SK-N-SH (cell line): Measurements from ENCODE around the gene VPREB1. TPM values are rescaled to one million over a fixed set of nuclear protein-coding genes. Genes with fewer than 3 reads are reported as not detected.

Experiments used
- CTCF ChIA-PET: fragments of 300-600, 350-600 bp; formaldehyde crosslinking; extraction: SDS; loops from one replicate; lab custom pipeline; 2021; lab: Yijun Ruan, JAX
- POLR2A ChIA-PET: fragments of 350-600 bp; sonication (Branson Sonifier 250); formaldehyde crosslinking; extraction: SDS; loops from one replicate; lab custom pipeline; 2020; ENCODE audit warnings: antibody characterized with exemption, inconsistent platforms; lab: Yijun Ruan, JAX
- DNase-seq: peaks from one replicate; pipeline ENCODE4 v3.0.0; 2012
- H2AFZ ChIP-seq: fragments of 200-600 bp; sonication (generic); 2 replicates; pipeline ENCODE4 v1.8.1; 2016; ENCODE audit warnings: antibody characterized with exemption, mild to moderate bottlenecking, low read depth
- H3F3A ChIP-seq: fragments of 200-600 bp; sonication (generic); replicated peaks from 2 replicates; pipeline ENCODE3; 2016; ENCODE audit warnings: antibody characterized with exemption, mild to moderate bottlenecking; ENCODE audit not compliant: insufficient read depth
- H3K27ac ChIP-seq, 2 experiments: fragments of 200-500 bp in 1 of 2; fragments of 200-600 bp in 1 of 2; sonication (Bioruptor generic) in 1 of 2; sonication (generic), shearing (Covaris generic) in 1 of 2; 2 replicates each; pipeline versions ENCODE4 v1.5.1 to v1.6.1; 2014 to 2016; ENCODE audit warnings: low read depth in 2 of 2, inconsistent platforms in 1 of 2, low read length in 1 of 2, mild to moderate bottlenecking in 1 of 2, mixed read lengths in 1 of 2
- H3K27me3 ChIP-seq: fragments of 200-600 bp; sonication (generic), shearing (Covaris generic); 2 replicates; pipeline ENCODE4 v1.6.1; 2016; ENCODE audit warnings: mixed run types; ENCODE audit not compliant: insufficient read depth
- H3K36me3 ChIP-seq, 2 experiments: fragments of 200-500 bp in 1 of 2; fragments of 200-600 bp in 1 of 2; sonication (Bioruptor generic) in 1 of 2; sonication (generic) in 1 of 2; replicated peaks in 1 of 2; 2 replicates each; pipeline versions ENCODE3 to v1.5.1; 2014 to 2016; ENCODE audit warnings: low read length in 1 of 2, mild to moderate bottlenecking in 1 of 2; ENCODE audit not compliant: insufficient read depth in 2 of 2, control insufficient read depth in 1 of 2
- H3K4me1 ChIP-seq, 2 experiments: fragments of 200-500 bp in 1 of 2; fragments of 200-600 bp in 1 of 2; sonication (Bioruptor generic) in 1 of 2; sonication (generic), shearing (Covaris generic) in 1 of 2; 2 replicates each; pipeline versions ENCODE4 v1.5.1 to v1.6.1; 2014 to 2016; ENCODE audit warnings: low read depth in 1 of 2, low read length in 1 of 2, mixed run types in 1 of 2; ENCODE audit not compliant: insufficient read depth in 2 of 2, control insufficient read depth in 1 of 2
- H3K4me2 ChIP-seq: fragments of 200-600 bp; sonication (generic), shearing (Covaris generic); 2 replicates; pipeline ENCODE4 v1.6.1; 2017; ENCODE audit warnings: mixed run types
- H3K4me3 ChIP-seq, 2 experiments: fragments of 200-500 bp in 1 of 2; fragments of 200-600 bp in 1 of 2; sonication (Bioruptor generic) in 1 of 2; sonication (generic), shearing (Covaris generic) in 1 of 2; 2 replicates each; pipeline versions ENCODE4 v1.5.1 to v1.8.1; 2014 to 2016; ENCODE audit warnings: low read depth in 2 of 2, inconsistent platforms in 1 of 2, low read length in 1 of 2, mild to moderate bottlenecking in 1 of 2, mixed read lengths in 1 of 2, moderate library complexity in 1 of 2
- H3K79me2 ChIP-seq: fragments of 200-600 bp; sonication (generic); 2 replicates; pipeline ENCODE4 v1.8.1; 2017; ENCODE audit warnings: mild to moderate bottlenecking; ENCODE audit not compliant: insufficient read depth
- H3K9ac ChIP-seq: fragments of 200-600 bp; sonication (generic); 2 replicates; pipeline ENCODE4 v1.6.1; 2017; ENCODE audit warnings: mixed run types
- H3K9me2 ChIP-seq: fragments of 200-600 bp; sonication (generic); 2 replicates; pipeline ENCODE4 v1.6.1; 2017; ENCODE audit warnings: mixed run types
- H3K9me3 ChIP-seq: fragments of 200-600 bp; sonication (generic); 2 replicates; pipeline ENCODE4 v1.6.1; 2017; ENCODE audit warnings: mixed run types, mild to moderate bottlenecking, moderate library complexity
- H4K20me1 ChIP-seq: fragments of 200-600 bp; sonication (generic); 2 replicates; pipeline ENCODE4 v1.6.1; 2017; ENCODE audit warnings: mild to moderate bottlenecking, mixed run types; ENCODE audit not compliant: insufficient read depth
- ELF1 ChIP-seq: IDR thresholded peaks from 2 replicates; pipeline ENCODE4 v1.4.0; 2012
- EZH2phosphoT487 ChIP-seq: fragments of 200-600 bp; sonication (generic); IDR thresholded peaks from 2 replicates; pipeline ENCODE4 v1.6.1; 2017; ENCODE audit warnings: low read depth, mixed run types, mild to moderate bottlenecking, antibody characterized with exemption, moderate library complexity, borderline replicate concordance
- FOSL2 ChIP-seq: IDR thresholded peaks from 2 replicates; pipeline ENCODE4 v1.4.0; 2012; ENCODE audit warnings: low read depth, mild to moderate bottlenecking, moderate library complexity, borderline replicate concordance
- FOXM1 ChIP-seq: IDR thresholded peaks from 2 replicates; pipeline ENCODE4 v1.4.0; 2012; ENCODE audit warnings: low read depth, mild to moderate bottlenecking
- GABPA ChIP-seq: IDR thresholded peaks from 2 replicates; pipeline ENCODE4 v1.4.0; 2012; ENCODE audit warnings: low read depth, mild to moderate bottlenecking
- GATA2 ChIP-seq: sonication (generic); formaldehyde crosslinking; IDR thresholded peaks from 2 replicates; pipeline ENCODE4 v1.5.0; 2020; ENCODE audit warnings: mild to moderate bottlenecking, missing genetic modification reagents
- JUND ChIP-seq: IDR thresholded peaks from 2 replicates; pipeline ENCODE4 v1.4.0; 2012
- MEF2A ChIP-seq: IDR thresholded peaks from 2 replicates; pipeline ENCODE4 v1.4.0; 2012; ENCODE audit warnings: low read depth, borderline replicate concordance
- NRF1 ChIP-seq: IDR thresholded peaks from 2 replicates; pipeline ENCODE4 v1.6.1; 2012; ENCODE audit warnings: low read depth, mild to moderate bottlenecking, low read length
- POLR2AphosphoS5 ChIP-seq: IDR thresholded peaks from 2 replicates; pipeline ENCODE4 v1.6.1; 2012; ENCODE audit warnings: low read depth, low read length
- RCOR1 ChIP-seq: fragments of 150-350 bp; IDR thresholded peaks from 2 replicates; pipeline ENCODE4 v1.6.1; 2017; ENCODE audit warnings: antibody characterized with exemption, low read length
- RFX5 ChIP-seq: IDR thresholded peaks from 2 replicates; pipeline ENCODE4 v1.6.1; 2012; ENCODE audit warnings: mild to moderate bottlenecking, improper control_type of control experiment, low read length
- RXRA ChIP-seq: IDR thresholded peaks from 2 replicates; pipeline ENCODE4 v1.4.0; 2012; ENCODE audit warnings: low read depth, mild to moderate bottlenecking, borderline replicate concordance
- SIN3A ChIP-seq: IDR thresholded peaks from 2 replicates; pipeline ENCODE4 v1.6.1; 2012; ENCODE audit warnings: low read depth, mild to moderate bottlenecking, low read length, moderate library complexity, borderline replicate concordance
- SMC3 ChIP-seq: IDR thresholded peaks from 2 replicates; pipeline ENCODE4 v1.6.1; 2012; ENCODE audit warnings: low read depth, low read length, improper control_type of control experiment
- TCF12 ChIP-seq: IDR thresholded peaks from 2 replicates; pipeline ENCODE4 v1.4.0; 2012
- TEAD4 ChIP-seq: IDR thresholded peaks from 2 replicates; pipeline ENCODE4 v1.4.0; 2012; ENCODE audit warnings: mild to moderate bottlenecking, borderline replicate concordance; ENCODE audit not compliant: insufficient read depth
- YY1 ChIP-seq: IDR thresholded peaks from 2 replicates; pipeline ENCODE4 v1.4.0; 2012; ENCODE audit warnings: low read depth, mild to moderate bottlenecking
- WGBS: methylation state at CpG from one replicate; pipeline ENCODE4 v1.1.6; 2017; ENCODE audit warnings: low lambda C conversion rate; 5-methylcytosine and 5-hydroxymethylcytosine counted together
- polyA plus RNA-seq, 3 experiments: library from polyadenylated mRNA; depleted of rRNA; stranded (reverse); fragments of >200 nt; gene quantifications; 2 replicates each; pipeline ENCODE4 v1.2.3, GENCODE V29; 2012
- TF ChIP-seq, protein P1 (sequence below): fragments of 200-600 bp; sonication (generic); IDR thresholded peaks from 2 replicates; pipeline ENCODE4 v1.6.1; 2017; ENCODE audit warnings: antibody characterized with exemption, mild to moderate bottlenecking, moderate library complexity
- TF ChIP-seq, protein P2 (sequence below): IDR thresholded peaks from 2 replicates; pipeline ENCODE4 v1.4.0; 2012; ENCODE audit warnings: low read depth, borderline replicate concordance
- TF ChIP-seq, protein P3 (sequence below): fragments of 150-350 bp; IDR thresholded peaks from 2 replicates; pipeline ENCODE4 v1.6.1; 2017; ENCODE audit warnings: antibody characterized with exemption, low read length, low read depth, borderline replicate concordance

The VPREB1 gene
- polyA plus RNA-seq, 1 of the 3 experiments (the other 2 are of a cell fraction), result not detected

DNA sequence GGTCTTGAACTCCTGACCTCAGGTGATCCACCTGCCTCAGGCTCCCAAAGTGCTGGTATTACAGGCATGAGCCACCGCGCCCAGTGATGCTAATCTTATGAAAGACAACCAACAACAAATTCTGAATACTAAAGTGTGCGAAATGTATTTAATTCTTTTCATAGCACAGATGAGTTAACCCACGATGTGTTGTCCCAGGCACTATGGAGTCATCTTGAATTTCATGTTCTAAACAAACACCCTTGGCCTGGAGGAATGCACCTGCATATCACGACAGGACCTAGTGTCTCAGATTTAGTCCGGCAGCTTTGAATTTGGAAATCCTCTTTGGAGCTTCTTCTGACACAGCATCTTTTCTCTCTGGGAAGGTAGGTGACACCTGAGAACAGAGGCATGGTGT, 16.2 kb upstream of the VPREB1 start (continued):
- TF ChIP-seq, protein P1, sequence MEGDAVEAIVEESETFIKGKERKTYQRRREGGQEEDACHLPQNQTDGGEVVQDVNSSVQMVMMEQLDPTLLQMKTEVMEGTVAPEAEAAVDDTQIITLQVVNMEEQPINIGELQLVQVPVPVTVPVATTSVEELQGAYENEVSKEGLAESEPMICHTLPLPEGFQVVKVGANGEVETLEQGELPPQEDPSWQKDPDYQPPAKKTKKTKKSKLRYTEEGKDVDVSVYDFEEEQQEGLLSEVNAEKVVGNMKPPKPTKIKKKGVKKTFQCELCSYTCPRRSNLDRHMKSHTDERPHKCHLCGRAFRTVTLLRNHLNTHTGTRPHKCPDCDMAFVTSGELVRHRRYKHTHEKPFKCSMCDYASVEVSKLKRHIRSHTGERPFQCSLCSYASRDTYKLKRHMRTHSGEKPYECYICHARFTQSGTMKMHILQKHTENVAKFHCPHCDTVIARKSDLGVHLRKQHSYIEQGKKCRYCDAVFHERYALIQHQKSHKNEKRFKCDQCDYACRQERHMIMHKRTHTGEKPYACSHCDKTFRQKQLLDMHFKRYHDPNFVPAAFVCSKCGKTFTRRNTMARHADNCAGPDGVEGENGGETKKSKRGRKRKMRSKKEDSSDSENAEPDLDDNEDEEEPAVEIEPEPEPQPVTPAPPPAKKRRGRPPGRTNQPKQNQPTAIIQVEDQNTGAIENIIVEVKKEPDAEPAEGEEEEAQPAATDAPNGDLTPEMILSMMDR, result no peak

DNA sequence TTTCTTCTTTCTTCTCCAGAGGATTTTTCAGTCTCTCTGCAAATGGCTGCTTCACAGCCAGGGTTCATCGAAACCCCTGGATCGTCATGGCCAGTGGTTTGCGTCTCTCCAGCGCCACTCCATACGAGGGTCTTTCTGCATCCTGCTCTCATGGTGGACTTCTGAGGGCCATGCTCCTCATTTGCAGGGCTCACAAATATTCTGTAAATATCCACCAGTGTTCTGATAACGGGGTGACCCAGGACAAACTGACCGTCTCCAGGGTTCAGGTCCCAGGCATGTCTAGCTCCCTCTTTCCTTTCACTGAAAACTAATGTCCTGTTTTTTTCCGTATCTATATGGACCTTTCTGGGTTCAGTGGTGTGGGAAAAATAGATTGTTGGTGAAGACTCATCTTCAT, 15.7 kb upstream of the VPREB1 start:
- WGBS, result 46% methylated on average over 8 of the region's 8 CpGs
- no peaks in the 10 kb centered on the region for H3F3A ChIP-seq
- no peak overlapping the region for H3K27ac ChIP-seq
- no peak overlapping the region for H3K4me3 ChIP-seq
- no peak overlapping the region for H3K4me2 ChIP-seq
- POLR2A ChIA-PET, result no interaction called here
- TF ChIP-seq GABPA, result no peak
- TF ChIP-seq, protein P2, sequence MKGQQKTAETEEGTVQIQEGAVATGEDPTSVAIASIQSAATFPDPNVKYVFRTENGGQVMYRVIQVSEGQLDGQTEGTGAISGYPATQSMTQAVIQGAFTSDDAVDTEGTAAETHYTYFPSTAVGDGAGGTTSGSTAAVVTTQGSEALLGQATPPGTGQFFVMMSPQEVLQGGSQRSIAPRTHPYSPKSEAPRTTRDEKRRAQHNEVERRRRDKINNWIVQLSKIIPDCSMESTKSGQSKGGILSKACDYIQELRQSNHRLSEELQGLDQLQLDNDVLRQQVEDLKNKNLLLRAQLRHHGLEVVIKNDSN, result no peak
- TF ChIP-seq JUND, result no peak
- TF ChIP-seq MEF2A, result no peak
- TF ChIP-seq ELF1, result no peak
- no peak for TF ChIP-seq EZH2phosphoT487
- TF ChIP-seq TEAD4, result no peak
- no peak for TF ChIP-seq GATA2 (CRISPR knock-in tag)
- no peak for TF ChIP-seq SMC3
- TF ChIP-seq RFX5, result no peak
- TF ChIP-seq YY1, result no peak
- no peak for TF ChIP-seq TCF12
- TF ChIP-seq SIN3A, result no peak
- TF ChIP-seq POLR2AphosphoS5, result no peak
- TF ChIP-seq RXRA, result no peak
- no peak for TF ChIP-seq NRF1
- TF ChIP-seq, protein P3, sequence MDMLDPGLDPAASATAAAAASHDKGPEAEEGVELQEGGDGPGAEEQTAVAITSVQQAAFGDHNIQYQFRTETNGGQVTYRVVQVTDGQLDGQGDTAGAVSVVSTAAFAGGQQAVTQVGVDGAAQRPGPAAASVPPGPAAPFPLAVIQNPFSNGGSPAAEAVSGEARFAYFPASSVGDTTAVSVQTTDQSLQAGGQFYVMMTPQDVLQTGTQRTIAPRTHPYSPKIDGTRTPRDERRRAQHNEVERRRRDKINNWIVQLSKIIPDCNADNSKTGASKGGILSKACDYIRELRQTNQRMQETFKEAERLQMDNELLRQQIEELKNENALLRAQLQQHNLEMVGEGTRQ, result no peak
- TF ChIP-seq RCOR1, result no peak
- TF ChIP-seq FOSL2, result no peak
- TF ChIP-seq FOXM1, result no peak
- H4K20me1 ChIP-seq, result no peaks in the 10 kb centered on the region
- H3K4me1 ChIP-seq, result no peaks in the 10 kb centered on the region
- no peak for DNase-seq
- no peaks in the 10 kb centered on the region for H3K9me3 ChIP-seq
- H2AFZ ChIP-seq, result no peak overlapping the region
- H3K36me3 ChIP-seq, result no peaks in the 10 kb centered on the region
- CTCF ChIA-PET, result interaction anchor here (3.7 kb wide), 1 partner anchor 28 kb away, joined by 13 read pairs; no protein-coding TSS in a partner anchor
- H3K27me3 ChIP-seq, result peaks cover 30% of the 10 kb centered on the region; the same call in 1 of the 2 replicates
- H3K79me2 ChIP-seq, result no peaks in the 10 kb centered on the region
- no peaks in the 10 kb centered on the region for H3K9me2 ChIP-seq
- no peak overlapping the region for H3K9ac ChIP-seq
